Stimulated activated CD4-positive, alpha-beta T cell treated with anti-CD3 and anti-CD28 coated beads, TNF-alpha, amount 100 ng/mL, for 48 hours (primary cell): ENCODE data around the gene SLC38A1.
"Not testable (repeated sequence)": the region's sequence is repeated elsewhere in the genome, so short reads cannot be mapped to it uniquely, and the experiment has no call there.

ENCODE experiments used
- DNase-seq, 3 donors: peaks; one replicate each; pipeline ENCODE4 v3.0.0-alpha.2; 2020; ENCODE audit warnings: low read depth in 3 of 3

SLC38A1 gene

DNA sequence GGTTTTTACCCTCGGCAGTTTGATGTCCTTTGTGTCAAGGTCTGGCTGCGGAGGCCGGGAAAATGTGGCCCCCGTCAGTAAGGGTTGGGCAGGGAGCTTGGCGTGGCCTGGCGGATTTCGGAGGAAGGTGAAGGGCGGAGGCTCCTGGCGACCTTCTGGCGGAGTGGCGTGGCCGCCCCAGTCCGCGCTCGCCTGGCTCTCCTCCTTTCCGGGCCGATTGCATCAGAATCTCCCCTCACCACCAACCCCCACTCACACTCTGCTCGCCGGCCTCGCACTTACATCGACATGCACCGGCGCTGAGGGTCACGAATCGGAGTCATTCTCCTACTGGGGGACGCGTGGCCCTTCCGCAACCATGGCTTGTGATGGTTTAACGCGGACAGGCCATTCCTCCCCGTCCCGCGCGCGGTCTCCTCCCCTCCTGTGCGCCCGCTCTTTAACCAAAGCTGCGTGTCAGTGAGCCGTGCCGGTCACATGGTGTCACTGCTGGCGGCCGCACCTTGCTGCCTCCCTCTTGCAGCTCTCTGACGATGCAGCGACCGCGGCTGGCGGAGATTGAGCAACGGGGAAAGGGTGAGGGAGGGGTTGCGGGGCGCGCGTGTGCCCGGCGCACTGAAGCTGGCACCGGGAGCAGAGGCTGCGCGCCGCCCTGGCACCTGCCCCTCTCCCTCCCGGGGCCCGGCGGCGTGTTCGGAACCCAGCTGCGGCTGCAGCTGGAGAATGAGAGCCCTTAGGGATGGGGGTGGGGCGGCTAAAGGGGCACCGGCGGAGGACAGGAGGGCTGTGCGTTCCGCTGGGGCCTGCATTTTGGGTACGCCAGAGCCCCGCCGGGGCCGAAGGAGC, at the start of gene SLC38A1:
SLC38A1 (minus strand) TSS at position 461 of the 846 bp plus-strand sequence. CDS start 29,243 bp downstream, outside the sequence.
- peak; percentile 69 to 85 (median 78) for DNase-seq

DNA sequence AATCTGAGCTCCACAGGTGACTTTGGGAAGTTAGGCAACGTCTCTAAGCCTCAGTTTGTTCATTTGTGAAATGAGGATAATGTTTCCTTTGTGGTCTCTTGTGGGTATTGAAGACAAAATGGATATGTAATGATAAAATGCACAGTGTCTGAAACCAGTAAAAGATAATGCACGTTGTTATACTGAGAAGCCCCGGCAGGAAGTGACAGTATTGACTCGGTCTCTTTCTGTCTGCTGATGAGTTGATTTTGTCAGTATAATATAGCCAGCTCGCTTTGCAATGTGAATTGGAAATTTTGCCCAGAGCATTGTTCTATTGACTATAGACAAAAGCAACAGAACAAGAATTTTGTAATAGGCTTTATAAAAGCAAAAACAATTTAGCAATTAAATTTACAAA, 49.2 kb upstream of the SLC38A1 start:
- no peak for DNase-seq

DNA sequence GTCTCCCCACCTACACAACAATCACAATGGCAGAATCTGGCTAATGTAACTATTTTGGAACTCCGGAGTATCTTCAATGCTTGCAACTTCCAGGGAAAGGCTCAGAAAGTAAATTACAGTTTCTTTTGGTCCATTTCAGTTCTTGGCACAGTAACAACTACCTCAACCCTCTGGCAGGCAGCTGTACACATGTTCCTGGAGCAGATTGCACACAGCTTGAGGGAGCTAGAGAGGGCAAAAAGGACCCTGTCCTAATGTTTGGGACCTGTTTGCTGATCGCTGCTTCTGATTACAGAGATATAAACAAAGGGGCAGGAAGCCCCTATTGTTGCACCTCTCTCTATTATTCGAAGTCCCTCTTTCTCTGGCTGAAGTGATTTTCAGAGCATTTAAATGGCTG, 35.2 kb upstream of the SLC38A1 start:
- DNase-seq, result no peak

DNA sequence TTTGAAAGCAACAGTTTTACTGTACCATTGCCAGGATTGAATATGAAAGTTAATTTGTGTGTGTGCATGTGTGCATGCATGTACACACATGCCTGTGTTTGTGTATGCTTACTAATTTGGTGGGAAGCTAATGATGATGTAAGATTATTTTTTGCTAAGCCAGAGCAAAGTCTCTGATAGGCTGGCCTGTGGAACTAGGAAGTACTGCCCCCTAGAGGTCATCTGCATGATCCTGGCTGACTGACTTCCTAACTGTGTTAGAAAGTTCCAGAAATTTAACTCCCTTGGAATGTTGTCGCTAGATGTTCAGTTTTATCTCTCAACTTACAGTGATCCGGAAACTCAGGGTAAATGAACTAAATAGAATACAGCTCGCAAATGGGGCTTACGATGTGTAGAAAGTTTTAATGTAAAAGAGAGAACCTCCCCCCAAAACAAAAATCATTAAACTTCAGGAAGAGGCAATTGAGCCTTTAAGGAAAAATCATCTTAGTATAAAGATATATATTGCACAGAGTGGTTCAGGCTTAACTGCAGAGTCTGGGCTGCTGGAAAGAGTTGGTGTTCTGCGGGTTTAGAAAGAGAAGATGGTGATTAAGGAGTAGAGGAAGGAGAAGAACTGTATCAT, 34.3 kb upstream of the SLC38A1 start:
- DNase-seq, result peak in 2 of 3 donors; percentile 14 to 34

GRCh38 chr12:46300910-46301309, 32.1 kb upstream of the SLC38A1 start:
- no peak for DNase-seq

DNA sequence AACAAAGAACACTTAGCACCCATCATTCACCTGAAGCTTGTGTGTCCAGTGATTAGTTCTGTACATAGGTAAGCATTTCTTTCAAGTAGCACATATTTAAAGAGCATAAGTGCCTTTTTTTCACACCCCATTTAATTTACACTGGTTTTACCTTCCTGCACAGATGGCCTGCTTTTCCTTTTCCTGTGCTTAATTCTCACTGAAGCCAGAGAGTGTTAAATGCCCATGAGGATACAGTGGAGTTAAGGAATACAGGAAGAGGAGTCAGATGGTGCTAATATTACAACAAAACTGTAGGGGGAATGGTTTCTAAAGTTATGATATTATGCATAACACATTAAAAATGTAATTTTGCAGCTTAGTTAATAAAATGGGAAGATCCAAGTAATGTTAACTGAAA, 31.0 kb upstream of the SLC38A1 start:
- no peak for DNase-seq

DNA sequence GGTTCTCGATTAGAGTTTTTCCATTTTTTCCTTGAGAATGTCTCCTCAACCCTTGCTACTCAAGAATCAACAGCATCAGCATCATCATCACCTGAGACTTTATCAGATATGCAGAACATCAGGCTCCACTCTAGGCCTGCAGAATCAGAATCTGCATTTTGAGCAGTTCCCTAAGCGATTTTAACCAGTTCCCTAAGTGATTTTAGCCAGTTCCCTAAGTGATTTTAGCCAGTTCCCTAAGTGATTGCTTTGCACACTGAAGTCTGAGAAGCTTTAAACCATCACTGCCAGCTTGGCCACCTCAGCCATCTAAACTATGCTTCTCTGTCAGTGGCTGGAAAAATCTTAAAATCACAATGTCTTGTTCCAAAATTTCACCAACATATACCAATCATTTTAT, 29.4 kb upstream of the SLC38A1 start:
- no peak for DNase-seq

- no peak for DNase-seq
Observed at GRCh38 chr12:46296822-46297221, 28.0 kb upstream of the SLC38A1 start.

- DNase-seq, result no peak
Observed at GRCh38 chr12:46292754-46293402, 24.0 kb upstream of the SLC38A1 start.

- DNase-seq, result not testable (repeated sequence)
Observed at GRCh38 chr12:46291953-46292352, 23.1 kb upstream of the SLC38A1 start.

GRCh38 chr12:46285177-46285576, 16.3 kb upstream of the SLC38A1 start:
- DNase-seq, result not testable (repeated sequence)

DNA sequence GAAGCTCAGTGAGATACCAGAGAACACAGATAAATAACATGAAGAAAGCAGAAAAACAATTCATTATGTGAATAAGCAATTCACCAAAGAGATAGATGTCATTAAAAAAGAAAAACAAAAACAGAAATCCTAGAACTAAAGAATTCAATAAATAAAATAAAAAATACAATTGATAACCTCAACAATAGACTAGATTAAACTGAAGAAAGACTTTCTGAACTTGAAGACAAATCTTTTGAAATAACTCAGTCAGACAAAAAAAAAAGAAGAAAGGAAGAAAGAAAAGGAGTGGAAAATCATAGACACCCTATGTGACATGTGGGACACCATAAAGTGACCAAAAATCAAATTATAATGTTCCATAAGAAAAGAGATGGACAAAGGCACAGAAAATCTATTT, 14.0 kb upstream of the SLC38A1 start:
- no peak for DNase-seq

GRCh38 chr12:46276756-46277155, 7.9 kb upstream of the SLC38A1 start:
- DNase-seq, result no peak

DNA sequence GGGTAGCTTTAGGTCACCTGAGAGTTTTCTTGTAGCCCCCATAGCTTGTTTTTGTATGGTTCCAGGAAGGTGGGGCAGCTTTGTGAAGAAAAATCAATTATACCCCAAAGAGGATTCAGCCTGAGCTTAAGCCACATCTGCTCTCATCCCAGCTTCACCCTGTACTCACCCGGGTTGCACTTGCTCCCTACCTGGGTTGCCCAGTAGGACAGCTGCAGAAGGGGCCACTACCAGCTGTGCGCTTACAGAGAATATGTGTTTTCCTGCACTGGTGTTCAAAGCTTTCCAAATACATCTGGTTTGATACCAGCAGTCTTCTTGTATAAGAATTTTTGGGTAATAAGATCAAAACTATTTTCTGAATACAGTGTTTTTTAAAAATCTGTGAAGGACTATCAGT, 3.0 kb upstream of the SLC38A1 start:
- no peak for DNase-seq

DNA sequence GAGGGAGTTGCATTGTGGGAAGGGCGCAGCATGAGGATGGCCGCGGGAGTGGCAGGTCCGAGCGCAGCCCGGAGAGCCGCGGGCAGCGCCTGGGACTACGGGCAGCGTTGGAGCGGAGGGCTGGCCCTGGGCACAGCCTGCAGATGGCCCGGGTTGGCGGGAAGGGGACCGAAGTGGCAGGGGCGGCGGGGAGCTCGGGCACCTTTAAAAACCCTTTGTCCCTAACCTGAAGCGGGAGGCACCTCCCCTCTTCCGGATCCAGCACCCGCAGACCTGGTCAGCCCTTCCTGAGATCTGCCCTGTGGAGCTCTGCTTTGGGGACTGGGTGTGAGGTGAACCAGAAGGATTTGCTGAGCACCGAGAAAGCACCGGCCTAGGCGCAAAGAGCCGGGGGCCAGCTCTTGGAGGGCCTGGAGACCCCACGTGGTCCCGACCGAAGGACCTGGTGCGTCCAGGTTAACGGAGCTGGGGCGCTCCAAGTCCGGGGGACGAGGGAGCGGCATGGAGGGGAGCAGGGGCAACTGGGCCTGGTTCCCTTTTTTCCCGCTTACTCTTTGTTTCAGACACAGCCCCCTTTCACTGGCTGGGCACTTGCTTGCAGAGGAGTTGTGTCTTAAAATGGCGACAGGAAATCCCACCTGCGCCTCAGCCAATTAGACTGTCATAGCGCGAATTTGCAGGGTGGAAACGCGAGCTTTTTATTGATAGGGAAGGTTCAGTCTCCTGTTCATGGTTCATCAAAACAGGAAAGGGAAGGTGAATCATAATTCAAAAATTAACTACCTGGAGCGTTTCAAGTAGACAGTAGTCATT, 792 bp upstream of the SLC38A1 start:
- DNase-seq, result peak; percentile 46 to 75 (median 54)

DNA sequence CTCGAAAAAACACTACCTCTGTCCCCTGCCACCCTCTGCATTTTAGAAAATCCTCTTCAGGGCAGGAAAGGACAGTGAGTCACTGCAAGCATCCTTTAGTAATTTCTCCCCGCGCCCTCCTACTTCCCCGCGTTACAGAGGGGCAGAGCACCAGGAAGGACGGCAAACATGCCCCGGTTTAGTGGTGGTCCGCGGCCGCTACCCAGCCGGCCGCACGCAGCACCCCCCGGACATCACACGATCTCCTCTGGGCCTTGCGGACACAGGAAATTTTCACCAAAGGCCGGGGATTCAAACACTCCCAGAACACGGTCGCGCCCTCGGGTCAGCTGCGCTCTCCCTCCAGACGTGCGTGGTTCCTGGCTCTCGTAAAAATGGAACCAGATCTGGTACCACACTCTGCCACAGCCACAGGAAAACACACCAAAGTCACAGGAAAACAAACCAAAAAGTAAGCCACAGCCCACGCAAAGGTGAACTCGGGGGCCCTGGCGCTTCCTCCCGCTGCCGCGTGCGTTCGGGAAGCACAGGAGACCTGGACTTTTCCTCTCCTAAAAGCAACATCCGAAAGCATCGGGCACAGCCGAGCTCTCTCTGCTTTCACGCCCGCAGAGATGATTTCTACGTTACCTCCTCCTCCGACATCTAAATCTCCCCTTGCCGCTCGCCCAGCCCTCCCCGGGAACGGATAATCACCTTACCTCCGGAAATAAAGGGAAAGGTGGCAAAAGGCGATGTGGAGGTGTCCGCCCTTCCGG, 839 bp downstream of the SLC38A1 start:
- peak; percentile 19 to 31 (median 21) for DNase-seq

GRCh38 chr12:46267575-46267824, 1.3 kb downstream of the SLC38A1 start:
- DNase-seq, result peak in 1 of 3 donors; percentile 7

DNA sequence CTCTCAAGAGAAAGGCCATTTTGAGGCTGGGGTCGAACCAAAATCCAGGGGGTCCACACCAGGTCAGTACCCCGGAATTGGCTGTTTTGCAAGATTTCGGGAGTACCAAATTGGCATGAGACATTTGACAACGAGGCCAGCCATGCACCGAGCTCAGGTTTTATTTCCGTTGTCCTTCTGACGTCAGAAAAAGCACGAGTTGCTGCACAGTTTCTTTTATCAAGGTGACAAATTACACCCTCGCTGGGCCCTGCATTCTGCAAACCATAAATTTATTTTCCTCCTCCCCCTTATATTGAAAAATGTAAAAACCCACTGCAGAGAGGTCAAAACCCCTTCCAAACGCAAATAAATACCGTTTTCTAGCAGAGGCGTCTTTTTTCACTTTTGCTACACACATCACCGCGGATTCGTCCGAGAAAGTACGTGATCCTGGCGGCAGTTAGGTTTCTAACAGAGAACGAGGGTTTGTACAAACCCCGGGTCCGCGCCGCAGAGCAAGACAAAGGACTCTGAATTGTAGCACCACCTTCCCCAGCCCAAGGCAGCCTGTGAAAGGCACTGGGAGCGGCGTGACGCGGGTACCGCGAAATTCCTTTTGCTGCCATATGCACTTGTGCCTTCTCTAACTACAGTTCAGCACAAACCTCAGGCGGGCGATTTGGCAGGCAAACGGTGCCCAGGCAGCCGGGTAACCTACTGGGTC, 1.8 kb downstream of the SLC38A1 start:
- DNase-seq, result peak; percentile 22 to 36 (median 29)

- no peak for DNase-seq
Observed at GRCh38 chr12:46266382-46266791, 2.5 kb downstream of the SLC38A1 start.

GRCh38 chr12:46265734-46266133, 3.1 kb downstream of the SLC38A1 start:
- DNase-seq, result peak in 1 of 3 donors; percentile 20

GRCh38 chr12:46265102-46265501, 3.7 kb downstream of the SLC38A1 start:
- DNase-seq, result no peak
